H9 (cell line): ENCODE data around the gene TBC1D30. TPM values are rescaled to one million over a fixed set of nuclear protein-coding genes. Genes with fewer than 3 reads are reported as not detected.

Experiments used
- DNase-seq: peaks from one replicate; pipeline ENCODE4 v3.0.0-alpha.2; 2017
- H2AFZ ChIP-seq: one replicate; pipeline ENCODE4 v1.6.1; 2013; ENCODE audit warnings: mild to moderate bottlenecking, low read length, control low read depth, moderate library complexity
- H2AK5ac ChIP-seq: 2 replicates; pipeline ENCODE4 v1.6.1; 2013; ENCODE audit warnings: low read length, control low read depth, mixed read lengths; ENCODE audit not compliant: insufficient read length
- H2BK120ac ChIP-seq: one replicate; pipeline ENCODE4 v1.6.1; 2013; ENCODE audit warnings: low read depth, mild to moderate bottlenecking, low read length, control low read depth, inconsistent platforms; ENCODE audit not compliant: poor library complexity, severe bottlenecking
- H2BK12ac ChIP-seq: 2 replicates; pipeline ENCODE4 v1.6.1; 2013; ENCODE audit warnings: low read length, control low read depth, mixed read lengths, low read depth; ENCODE audit not compliant: insufficient read length
- H2BK15ac ChIP-seq: 2 replicates; pipeline ENCODE4 v1.6.1; 2013; ENCODE audit warnings: low read depth, low read length, control low read depth
- H2BK20ac ChIP-seq: one replicate; pipeline ENCODE4 v1.6.1; 2013; ENCODE audit warnings: low read depth, mild to moderate bottlenecking, low read length, control low read depth, inconsistent platforms; ENCODE audit not compliant: poor library complexity, severe bottlenecking
- H2BK5ac ChIP-seq: 2 replicates; pipeline ENCODE4 v1.6.1; 2013; ENCODE audit warnings: low read length, control low read depth, mixed read lengths; ENCODE audit not compliant: insufficient read length
- H3K14ac ChIP-seq: 2 replicates; pipeline ENCODE4 v1.6.1; 2013; ENCODE audit warnings: low read length, control low read depth; ENCODE audit not compliant: insufficient read depth
- H3K18ac ChIP-seq: 2 replicates; pipeline ENCODE4 v1.6.1; 2013; ENCODE audit warnings: low read depth, mild to moderate bottlenecking, mixed read lengths, low read length, control low read depth; ENCODE audit not compliant: insufficient read length
- H3K23ac ChIP-seq: 2 replicates; pipeline ENCODE4 v1.6.1; 2013; ENCODE audit warnings: low read length, control low read depth, mixed read lengths, low read depth; ENCODE audit not compliant: insufficient read length
- H3K23me2 ChIP-seq: 2 replicates; pipeline ENCODE4 v1.6.1; 2013; ENCODE audit warnings: low read depth, mild to moderate bottlenecking, mixed read lengths, low read length, control low read depth; ENCODE audit not compliant: insufficient read length, poor library complexity, severe bottlenecking
- H3K27ac ChIP-seq: 2 replicates; pipeline ENCODE4 v1.5.1; 2013; ENCODE audit warnings: low read length, control low read depth, mixed read lengths, low read depth; ENCODE audit not compliant: insufficient read length
- H3K27me3 ChIP-seq: 2 replicates; pipeline ENCODE4 v1.6.1; 2013; ENCODE audit warnings: low read length, control low read depth, inconsistent platforms; ENCODE audit not compliant: insufficient read depth
- H3K4ac ChIP-seq: 2 replicates; pipeline ENCODE4 v1.6.1; 2013; ENCODE audit warnings: low read depth, mild to moderate bottlenecking, control low read depth, inconsistent platforms, low read length, moderate library complexity
- H3K4me1 ChIP-seq: 2 replicates; pipeline ENCODE4 v1.6.1; 2013; ENCODE audit warnings: low read length, control low read depth, inconsistent platforms; ENCODE audit not compliant: insufficient read depth
- H3K4me2 ChIP-seq: 2 replicates; pipeline ENCODE4 v1.6.1; 2013; ENCODE audit warnings: low read length, control low read depth, mixed read lengths; ENCODE audit not compliant: insufficient read length, insufficient read depth
- H3K56ac ChIP-seq: 2 replicates; pipeline ENCODE4 v1.6.1; 2013; ENCODE audit warnings: low read depth, mild to moderate bottlenecking, mixed read lengths, low read length, control low read depth; ENCODE audit not compliant: insufficient read length
- H3K79me1 ChIP-seq: 2 replicates; pipeline ENCODE4 v1.6.1; 2013; ENCODE audit warnings: low read depth, mild to moderate bottlenecking, moderate library complexity, low read length, control low read depth, inconsistent platforms; ENCODE audit not compliant: insufficient read depth, poor library complexity, severe bottlenecking
- H3K79me2 ChIP-seq: 2 replicates; pipeline ENCODE4 v1.6.1; 2013; ENCODE audit warnings: low read length, control low read depth, inconsistent platforms; ENCODE audit not compliant: insufficient read depth
- H3K9ac ChIP-seq: 2 replicates; pipeline ENCODE4 v1.6.1; 2013; ENCODE audit warnings: low read length, control low read depth, mixed read lengths; ENCODE audit not compliant: insufficient read length; ENCODE audit errors: extremely low read depth
- H3K9me3 ChIP-seq: one replicate; pipeline ENCODE4 v1.6.1; 2013; ENCODE audit warnings: low read depth, low read length, inconsistent platforms; ENCODE audit not compliant: control insufficient read depth
- H3T11ph ChIP-seq: one replicate; pipeline ENCODE4 v1.6.1; 2013; ENCODE audit warnings: mild to moderate bottlenecking, low read length, control low read depth, inconsistent platforms
- H4K20me1 ChIP-seq: one replicate; pipeline ENCODE4 v1.6.1; 2013; ENCODE audit not compliant: control insufficient read depth, insufficient read length, insufficient read depth
- H4K5ac ChIP-seq: 2 replicates; pipeline ENCODE4 v1.6.1; 2013; ENCODE audit warnings: low read depth, mild to moderate bottlenecking, mixed read lengths, low read length, control low read depth; ENCODE audit not compliant: insufficient read length
- H4K8ac ChIP-seq: replicated peaks from 2 replicates; pipeline ENCODE4 v1.6.1; 2013; ENCODE audit warnings: low read length, control low read depth, mixed read lengths, low read depth; ENCODE audit not compliant: insufficient read length
- H4K91ac ChIP-seq: 2 replicates; pipeline ENCODE4 v1.6.1; 2013; ENCODE audit warnings: low read depth, mild to moderate bottlenecking, moderate library complexity, mixed read lengths, low read length, control low read depth; ENCODE audit not compliant: insufficient read length
- H3K27ac Mint-ChIP-seq, 3 experiments: 2 replicates in 2 of 3; 3 replicates in 1 of 3; pipeline ENCODE4 v1.8.0; 2020 to 2021; ENCODE audit warnings: mixed read lengths in 3 of 3, mild to moderate bottlenecking in 1 of 3, moderate library complexity in 1 of 3
- H3K27me3 Mint-ChIP-seq: 2 replicates; pipeline ENCODE4 v1.8.0; 2021; ENCODE audit warnings: low read depth, mild to moderate bottlenecking, moderate library complexity, mixed read lengths
- H3K36me3 Mint-ChIP-seq, 3 experiments: 2 replicates in 2 of 3; 3 replicates in 1 of 3; pipeline ENCODE4 v1.8.0; 2020 to 2021; ENCODE audit warnings: low read depth in 3 of 3, mixed read lengths in 3 of 3; ENCODE audit not compliant: insufficient read depth in 1 of 3
- H3K4me1 Mint-ChIP-seq, 2 experiments: 2 replicates each; pipeline ENCODE4 v1.8.0; 2020; ENCODE audit warnings: mixed read lengths in 2 of 2
- H3K4me3 Mint-ChIP-seq, 2 experiments: 2 replicates in 1 of 2; 3 replicates in 1 of 2; pipeline ENCODE4 v1.8.0; 2020 to 2021; ENCODE audit warnings: mild to moderate bottlenecking in 2 of 2, mixed read lengths in 2 of 2, moderate library complexity in 1 of 2
- H3K9me3 Mint-ChIP-seq, 2 experiments: 2 replicates in 1 of 2; 3 replicates in 1 of 2; pipeline ENCODE4 v1.8.0; 2020; ENCODE audit warnings: mild to moderate bottlenecking in 2 of 2, mixed read lengths in 2 of 2, moderate library complexity in 1 of 2
- WGBS: extraction: QIAGEN DNeasy Blood & Tissue Kit; methylation state at CpG from one replicate; pipeline ENCODE4 v1.1.7; 2013; ENCODE audit warnings: missing lambda C conversion rate, low lambda C conversion rate, mixed read lengths; ENCODE audit not compliant: insufficient read length; ENCODE audit errors: extremely low coverage; 5-methylcytosine and 5-hydroxymethylcytosine counted together
- total RNA-seq: library from RNA; stranded (reverse); gene quantifications from 2 replicates; pipeline ENCODE4 v1.2.1, GENCODE V29; 2021
- TF ChIP-seq, protein P1 (sequence below): fragments of 200-600 bp; sonication (generic); conservative IDR thresholded peaks from 3 replicates; pipeline ENCODE4 v1.8.0; 2021; ENCODE audit warnings: antibody characterized with exemption, mild to moderate bottlenecking

TBC1D30 gene
- total RNA-seq, 1 experiment from 2014 or later = 1.6 TPM

DNA sequence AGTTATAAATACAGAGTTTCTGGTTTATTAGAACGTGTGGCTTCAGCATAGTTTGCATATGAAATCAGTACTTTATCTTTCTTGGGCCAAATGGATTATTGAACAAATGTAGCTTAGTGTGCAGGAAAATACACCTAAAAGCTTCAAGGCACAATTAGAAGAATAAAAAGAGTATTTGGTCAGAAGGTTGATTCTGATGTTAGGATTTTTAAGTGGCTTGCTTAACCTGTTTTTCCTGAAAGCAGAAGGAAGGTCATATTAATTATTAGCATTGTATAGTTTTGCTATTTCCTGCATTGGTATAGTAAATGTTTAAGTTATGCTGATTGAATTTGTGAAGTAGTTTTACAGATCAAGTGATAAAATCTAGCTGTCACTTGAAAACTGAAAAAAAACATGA lies 34.3 kb upstream of the TBC1D30 start:
- no peak overlapping the region for H3K56ac ChIP-seq
- no peaks in the 10 kb centered on the region for H3K27me3 ChIP-seq
- no peak overlapping the region for H3T11ph ChIP-seq
- peaks cover 12 to 16% of the 10 kb centered on the region in 2 experiments for H3K4me1 Mint-ChIP-seq
- H3K4me3 Mint-ChIP-seq = no peak overlapping the region
- H4K20me1 ChIP-seq = no peaks in the 10 kb centered on the region
- H2BK20ac ChIP-seq = no peak overlapping the region
- H4K91ac ChIP-seq = no peak overlapping the region
- no peaks in the 10 kb centered on the region for H3K79me1 ChIP-seq
- no peaks in the 10 kb centered on the region for H3K36me3 Mint-ChIP-seq
- no peaks in the 10 kb centered on the region for H3K27me3 Mint-ChIP-seq
- H3K4me2 ChIP-seq = no peak overlapping the region
- H2BK5ac ChIP-seq = no peak overlapping the region
- no peaks in the 10 kb centered on the region for H3K79me2 ChIP-seq
- H3K27ac Mint-ChIP-seq = no peak overlapping the region
- H3K9me3 Mint-ChIP-seq = no peaks in the 10 kb centered on the region
- no peak overlapping the region for H4K8ac ChIP-seq
- H2AFZ ChIP-seq = no peak overlapping the region
- H2BK120ac ChIP-seq = no peak overlapping the region
- no peak overlapping the region for H3K23ac ChIP-seq
- H3K23me2 ChIP-seq = no peaks in the 10 kb centered on the region
- H3K4me1 ChIP-seq = peaks cover 2% of the 10 kb centered on the region; the same call in 1 of the 2 replicates
- no peak overlapping the region for H3K4ac ChIP-seq
- no peak for DNase-seq
- no peaks in the 10 kb centered on the region for H3K9me3 ChIP-seq
- H3K27ac ChIP-seq = no peak overlapping the region
- H4K5ac ChIP-seq = no peak overlapping the region
- no peak overlapping the region for H2AK5ac ChIP-seq
- H3K18ac ChIP-seq = no peak overlapping the region
- no peak overlapping the region for H2BK12ac ChIP-seq
- TF ChIP-seq, protein P1, sequence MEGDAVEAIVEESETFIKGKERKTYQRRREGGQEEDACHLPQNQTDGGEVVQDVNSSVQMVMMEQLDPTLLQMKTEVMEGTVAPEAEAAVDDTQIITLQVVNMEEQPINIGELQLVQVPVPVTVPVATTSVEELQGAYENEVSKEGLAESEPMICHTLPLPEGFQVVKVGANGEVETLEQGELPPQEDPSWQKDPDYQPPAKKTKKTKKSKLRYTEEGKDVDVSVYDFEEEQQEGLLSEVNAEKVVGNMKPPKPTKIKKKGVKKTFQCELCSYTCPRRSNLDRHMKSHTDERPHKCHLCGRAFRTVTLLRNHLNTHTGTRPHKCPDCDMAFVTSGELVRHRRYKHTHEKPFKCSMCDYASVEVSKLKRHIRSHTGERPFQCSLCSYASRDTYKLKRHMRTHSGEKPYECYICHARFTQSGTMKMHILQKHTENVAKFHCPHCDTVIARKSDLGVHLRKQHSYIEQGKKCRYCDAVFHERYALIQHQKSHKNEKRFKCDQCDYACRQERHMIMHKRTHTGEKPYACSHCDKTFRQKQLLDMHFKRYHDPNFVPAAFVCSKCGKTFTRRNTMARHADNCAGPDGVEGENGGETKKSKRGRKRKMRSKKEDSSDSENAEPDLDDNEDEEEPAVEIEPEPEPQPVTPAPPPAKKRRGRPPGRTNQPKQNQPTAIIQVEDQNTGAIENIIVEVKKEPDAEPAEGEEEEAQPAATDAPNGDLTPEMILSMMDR = no peak
- no peak overlapping the region for H3K9ac ChIP-seq
- H2BK15ac ChIP-seq = no peak overlapping the region
- WGBS = no CpG with 5 or more reads among the region's 1 CpG
- no peak overlapping the region for H3K14ac ChIP-seq
